H1 (cell line): ENCODE results near the gene ACVRL1.

Experiments used
- EP300 ChIP-seq, 2 experiments: IDR thresholded peaks; 1 replicate in 1 of 2; 2 replicates in 1 of 2; pipeline ENCODE4 v1.6.1; 2011 to 2012; ENCODE audit warnings: low read depth in 2 of 2, low read length in 2 of 2, mild to moderate bottlenecking in 2 of 2, borderline replicate concordance in 1 of 2, inconsistent platforms in 1 of 2, moderate library complexity in 1 of 2
- EZH2 ChIP-seq: fragments of 200-600 bp; sonication (generic); IDR thresholded peaks from 2 replicates; pipeline ENCODE4 v1.7.1; 2012; ENCODE audit warnings: low read depth, mild to moderate bottlenecking, moderate library complexity, low read length, inconsistent platforms; ENCODE audit not compliant: severe bottlenecking
- ZNF274 ChIP-seq: IDR thresholded peaks from 2 replicates; pipeline ENCODE4 v1.7.0; 2012; ENCODE audit warnings: low read length, borderline replicate concordance; ENCODE audit errors: extremely low read depth
- TF ChIP-seq, protein P1 (sequence below), 3 experiments: IDR thresholded peaks; 1 replicate in 2 of 3; 2 replicates in 1 of 3; pipeline versions ENCODE4 v1.5.1 to v1.6.1; 2011; ENCODE audit warnings: low read length in 3 of 3, mild to moderate bottlenecking in 3 of 3, inconsistent platforms in 2 of 3, low read depth in 1 of 3, moderate library complexity in 1 of 3; ENCODE audit not compliant: insufficient read depth in 1 of 3; ENCODE audit errors: control extremely low read depth in 1 of 3

DNA sequence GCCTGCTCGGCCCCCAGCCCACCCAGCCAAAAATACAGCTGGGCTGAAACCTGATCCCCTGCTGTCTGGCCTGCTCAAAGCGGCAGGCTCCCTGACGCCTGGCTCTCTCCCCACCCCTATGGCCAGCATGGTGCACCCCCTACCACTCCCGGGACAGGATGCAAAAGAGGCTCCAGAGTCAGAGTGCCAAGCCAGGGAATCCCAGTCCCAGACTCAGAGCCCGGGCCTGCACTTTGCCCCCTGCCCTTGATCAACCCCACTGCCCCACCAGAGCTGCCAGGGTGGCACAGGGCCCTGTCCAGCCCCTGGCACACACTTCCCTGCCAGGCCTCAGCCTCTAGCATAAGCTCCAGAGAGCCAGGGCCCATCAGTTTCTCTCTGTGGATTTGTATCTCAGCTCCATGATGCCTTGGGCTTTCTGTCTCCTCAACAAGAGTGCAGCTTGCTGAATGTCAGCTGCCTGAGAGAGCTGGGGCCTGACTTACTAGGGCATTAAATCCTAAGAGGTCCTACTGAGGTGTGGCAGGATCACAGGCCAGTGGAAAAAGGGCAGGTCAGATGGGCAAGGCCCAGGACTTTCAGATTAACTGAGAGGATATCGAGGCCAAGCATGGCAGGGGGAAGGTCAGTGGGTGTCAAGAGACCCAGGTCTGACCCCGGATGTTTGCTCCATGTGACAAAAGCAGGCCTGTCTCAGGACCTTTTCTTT, 13.9 kb downstream of the ACVRL1 start:
- TF ChIP-seq, protein P1, sequence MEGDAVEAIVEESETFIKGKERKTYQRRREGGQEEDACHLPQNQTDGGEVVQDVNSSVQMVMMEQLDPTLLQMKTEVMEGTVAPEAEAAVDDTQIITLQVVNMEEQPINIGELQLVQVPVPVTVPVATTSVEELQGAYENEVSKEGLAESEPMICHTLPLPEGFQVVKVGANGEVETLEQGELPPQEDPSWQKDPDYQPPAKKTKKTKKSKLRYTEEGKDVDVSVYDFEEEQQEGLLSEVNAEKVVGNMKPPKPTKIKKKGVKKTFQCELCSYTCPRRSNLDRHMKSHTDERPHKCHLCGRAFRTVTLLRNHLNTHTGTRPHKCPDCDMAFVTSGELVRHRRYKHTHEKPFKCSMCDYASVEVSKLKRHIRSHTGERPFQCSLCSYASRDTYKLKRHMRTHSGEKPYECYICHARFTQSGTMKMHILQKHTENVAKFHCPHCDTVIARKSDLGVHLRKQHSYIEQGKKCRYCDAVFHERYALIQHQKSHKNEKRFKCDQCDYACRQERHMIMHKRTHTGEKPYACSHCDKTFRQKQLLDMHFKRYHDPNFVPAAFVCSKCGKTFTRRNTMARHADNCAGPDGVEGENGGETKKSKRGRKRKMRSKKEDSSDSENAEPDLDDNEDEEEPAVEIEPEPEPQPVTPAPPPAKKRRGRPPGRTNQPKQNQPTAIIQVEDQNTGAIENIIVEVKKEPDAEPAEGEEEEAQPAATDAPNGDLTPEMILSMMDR (IDR thresholded peaks at IDR 0.05; ENCODE audit: control extremely low read depth in 1 of 3, insufficient read depth in 1 of 3, low read depth in 1 of 3, low read length in 3 of 3), result no peak
- no peak for TF ChIP-seq EZH2
- no peak for TF ChIP-seq EP300 (IDR thresholded peaks at IDR 0.05; ENCODE audit: borderline replicate concordance in 1 of 2, low read depth in 2 of 2, low read length in 2 of 2)
- no peak for TF ChIP-seq ZNF274
